ENCODE data around the gene SCARB2.

DNA sequence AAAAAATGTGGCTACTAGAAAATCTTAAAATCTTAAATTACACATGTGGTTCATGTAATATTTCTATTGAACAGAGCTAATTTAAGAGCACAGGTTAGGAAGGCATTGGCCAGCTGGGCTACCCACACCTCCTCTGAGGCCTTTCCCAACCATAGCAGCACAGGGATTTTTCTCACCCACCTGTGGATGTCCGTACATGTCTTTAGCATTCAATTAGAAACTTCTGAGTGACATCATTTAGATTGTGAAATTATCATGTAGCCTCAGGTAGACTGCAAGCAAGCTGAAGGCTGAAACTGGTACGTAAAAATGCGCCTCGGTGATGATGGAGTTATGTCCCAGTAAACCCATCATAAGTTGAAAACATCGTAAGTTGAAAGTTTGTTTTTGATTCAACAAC is 31.2 kb downstream of the SCARB2 start:
- TF ChIP-seq, protein P1, sequence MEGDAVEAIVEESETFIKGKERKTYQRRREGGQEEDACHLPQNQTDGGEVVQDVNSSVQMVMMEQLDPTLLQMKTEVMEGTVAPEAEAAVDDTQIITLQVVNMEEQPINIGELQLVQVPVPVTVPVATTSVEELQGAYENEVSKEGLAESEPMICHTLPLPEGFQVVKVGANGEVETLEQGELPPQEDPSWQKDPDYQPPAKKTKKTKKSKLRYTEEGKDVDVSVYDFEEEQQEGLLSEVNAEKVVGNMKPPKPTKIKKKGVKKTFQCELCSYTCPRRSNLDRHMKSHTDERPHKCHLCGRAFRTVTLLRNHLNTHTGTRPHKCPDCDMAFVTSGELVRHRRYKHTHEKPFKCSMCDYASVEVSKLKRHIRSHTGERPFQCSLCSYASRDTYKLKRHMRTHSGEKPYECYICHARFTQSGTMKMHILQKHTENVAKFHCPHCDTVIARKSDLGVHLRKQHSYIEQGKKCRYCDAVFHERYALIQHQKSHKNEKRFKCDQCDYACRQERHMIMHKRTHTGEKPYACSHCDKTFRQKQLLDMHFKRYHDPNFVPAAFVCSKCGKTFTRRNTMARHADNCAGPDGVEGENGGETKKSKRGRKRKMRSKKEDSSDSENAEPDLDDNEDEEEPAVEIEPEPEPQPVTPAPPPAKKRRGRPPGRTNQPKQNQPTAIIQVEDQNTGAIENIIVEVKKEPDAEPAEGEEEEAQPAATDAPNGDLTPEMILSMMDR (IDR thresholded peaks at IDR 0.05): no peak
- TF ChIP-seq POLR2A (IDR thresholded peaks at IDR 0.05): no peak
